Cardiac fibroblast (primary cell): ENCODE measurements around the gene SYNDIG1L.

Experiments used
- DNase-seq, 2 donors: peaks; one replicate each; pipeline versions ENCODE4 v3.0.0 to v3.0.0-alpha.2; 2010; ENCODE audit warnings: low read depth in 2 of 2
- H3K4me3 ChIP-seq, 2 donors: replicated peaks in 1 of 2; 1 replicate in 1 of 2; 2 replicates in 1 of 2; pipeline ENCODE4 v1.5.1; 2011; ENCODE audit warnings: low read depth in 2 of 2, low read length in 2 of 2, mild to moderate bottlenecking in 2 of 2, moderate library complexity in 1 of 2
- TF ChIP-seq, protein P1 (sequence below): IDR thresholded peaks from one replicate; pipeline ENCODE4 v1.5.1; 2011; ENCODE audit warnings: low read depth, mild to moderate bottlenecking, low read length, inconsistent platforms

Gene SYNDIG1L

GRCh38 chr14:74364271-74364880 lies 61.6 kb downstream of the SYNDIG1L start:
- TF ChIP-seq, protein P1, sequence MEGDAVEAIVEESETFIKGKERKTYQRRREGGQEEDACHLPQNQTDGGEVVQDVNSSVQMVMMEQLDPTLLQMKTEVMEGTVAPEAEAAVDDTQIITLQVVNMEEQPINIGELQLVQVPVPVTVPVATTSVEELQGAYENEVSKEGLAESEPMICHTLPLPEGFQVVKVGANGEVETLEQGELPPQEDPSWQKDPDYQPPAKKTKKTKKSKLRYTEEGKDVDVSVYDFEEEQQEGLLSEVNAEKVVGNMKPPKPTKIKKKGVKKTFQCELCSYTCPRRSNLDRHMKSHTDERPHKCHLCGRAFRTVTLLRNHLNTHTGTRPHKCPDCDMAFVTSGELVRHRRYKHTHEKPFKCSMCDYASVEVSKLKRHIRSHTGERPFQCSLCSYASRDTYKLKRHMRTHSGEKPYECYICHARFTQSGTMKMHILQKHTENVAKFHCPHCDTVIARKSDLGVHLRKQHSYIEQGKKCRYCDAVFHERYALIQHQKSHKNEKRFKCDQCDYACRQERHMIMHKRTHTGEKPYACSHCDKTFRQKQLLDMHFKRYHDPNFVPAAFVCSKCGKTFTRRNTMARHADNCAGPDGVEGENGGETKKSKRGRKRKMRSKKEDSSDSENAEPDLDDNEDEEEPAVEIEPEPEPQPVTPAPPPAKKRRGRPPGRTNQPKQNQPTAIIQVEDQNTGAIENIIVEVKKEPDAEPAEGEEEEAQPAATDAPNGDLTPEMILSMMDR: no peak
- DNase-seq: no peak
- no peak overlapping the region for H3K4me3 ChIP-seq

- DNase-seq: peak; percentile 82 to 83
- no peak overlapping the region for H3K4me3 ChIP-seq
- TF ChIP-seq, protein P1: peak; percentile 98
Measured at GRCh38 chr14:74362361-74362915, 63.6 kb downstream of the SYNDIG1L start.

DNA sequence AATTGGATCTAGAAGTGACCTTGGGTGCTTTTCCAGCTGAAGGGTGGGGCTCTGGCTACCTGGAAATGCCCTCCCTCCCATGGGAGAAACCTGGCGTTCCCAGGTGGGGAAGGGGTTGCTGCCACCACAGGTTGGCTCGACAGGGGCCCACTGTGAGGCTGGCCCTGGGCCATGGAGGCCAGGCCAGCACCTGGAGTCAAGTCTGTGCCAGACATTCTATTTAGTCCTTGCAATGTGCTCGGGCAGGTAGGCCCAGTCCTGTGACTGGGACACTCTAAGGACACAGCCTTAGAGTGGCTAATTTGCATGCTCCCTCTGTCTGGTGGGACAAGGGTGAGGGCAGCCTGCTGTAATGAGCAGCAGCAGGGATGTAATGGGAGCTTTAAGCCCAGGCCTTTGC lies 65.8 kb downstream of the SYNDIG1L start:
- H3K4me3 ChIP-seq: no peak overlapping the region
- TF ChIP-seq, protein P1: no peak
- DNase-seq: no peak

GRCh38 chr14:74358176-74358829 lies 67.7 kb downstream of the SYNDIG1L start:
- TF ChIP-seq, protein P1: no peak
- H3K4me3 ChIP-seq: no peak overlapping the region
- no peak for DNase-seq

DNA sequence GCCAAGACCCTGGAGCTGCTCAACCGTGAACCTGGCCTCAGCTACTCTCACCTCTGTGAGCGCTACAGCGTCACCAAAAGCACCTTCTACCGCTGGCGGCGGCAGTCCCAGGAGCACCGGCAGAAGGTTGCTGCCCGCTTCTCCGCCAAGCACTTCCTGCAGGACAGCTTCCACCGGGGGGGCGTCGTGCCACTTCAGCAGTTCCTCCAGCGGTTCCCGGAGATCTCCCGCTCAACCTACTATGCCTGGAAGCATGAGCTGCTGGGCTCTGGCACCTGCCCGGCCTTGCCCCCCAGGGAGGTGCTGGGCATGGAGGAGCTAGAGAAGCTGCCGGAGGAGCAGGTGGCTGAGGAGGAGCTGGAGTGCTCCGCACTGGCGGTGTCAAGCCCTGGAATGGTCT lies 68.4 kb downstream of the SYNDIG1L start:
- TF ChIP-seq, protein P1: no peak

DNA sequence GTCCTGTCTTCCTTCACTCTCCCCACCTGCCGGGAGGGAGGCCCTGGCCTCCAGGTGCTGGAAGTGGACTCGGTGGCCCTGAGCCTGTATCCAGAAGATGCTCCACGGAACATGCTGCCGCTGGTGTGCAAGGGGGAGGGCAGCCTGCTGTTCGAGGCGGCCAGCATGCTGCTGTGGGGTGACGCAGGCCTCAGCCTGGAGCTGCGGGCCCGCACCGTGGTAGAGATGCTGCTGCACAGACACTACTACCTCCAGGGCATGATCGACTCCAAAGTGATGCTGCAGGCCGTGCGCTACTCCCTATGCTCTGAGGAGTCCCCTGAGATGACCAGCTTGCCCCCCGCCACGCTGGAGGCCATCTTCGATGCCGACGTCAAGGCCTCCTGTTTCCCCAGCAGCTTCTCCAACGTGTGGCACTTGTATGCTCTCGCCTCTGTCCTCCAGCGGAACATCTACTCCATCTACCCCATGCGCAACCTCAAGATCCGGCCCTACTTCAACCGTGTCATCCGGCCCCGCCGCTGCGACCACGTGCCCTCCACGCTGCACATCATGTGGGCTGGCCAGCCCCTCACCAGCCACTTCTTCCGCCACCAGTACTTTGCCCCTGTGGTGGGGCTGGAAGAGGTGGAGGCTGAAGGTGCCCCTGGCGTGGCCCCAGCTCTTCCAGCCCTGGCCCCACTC lies 69.0 kb downstream of the SYNDIG1L start:
- TF ChIP-seq, protein P1: no peak

More for the DNA sequence above, 68.4 kb downstream of the SYNDIG1L start:
- DNase-seq: no peak
- H3K4me3 ChIP-seq: no peak overlapping the region

More for the DNA sequence above, 69.0 kb downstream of the SYNDIG1L start:
- no peak for DNase-seq
- no peak overlapping the region for H3K4me3 ChIP-seq
